GM21576 (cell line): ENCODE data around the gene PAWR.
"Not testable (repeated sequence)": the region's sequence is repeated elsewhere in the genome, so short reads cannot be mapped to it uniquely, and the experiment has no call there.

Experiments used
- ATAC-seq: cut with Tn5 transposase; IDR thresholded peaks from one replicate; pipeline ENCODE4 v1.9.1; 2021; ENCODE audit warnings: mild to moderate bottlenecking, moderate library complexity; ENCODE audit not compliant: unreplicated experiment

PAWR gene

DNA sequence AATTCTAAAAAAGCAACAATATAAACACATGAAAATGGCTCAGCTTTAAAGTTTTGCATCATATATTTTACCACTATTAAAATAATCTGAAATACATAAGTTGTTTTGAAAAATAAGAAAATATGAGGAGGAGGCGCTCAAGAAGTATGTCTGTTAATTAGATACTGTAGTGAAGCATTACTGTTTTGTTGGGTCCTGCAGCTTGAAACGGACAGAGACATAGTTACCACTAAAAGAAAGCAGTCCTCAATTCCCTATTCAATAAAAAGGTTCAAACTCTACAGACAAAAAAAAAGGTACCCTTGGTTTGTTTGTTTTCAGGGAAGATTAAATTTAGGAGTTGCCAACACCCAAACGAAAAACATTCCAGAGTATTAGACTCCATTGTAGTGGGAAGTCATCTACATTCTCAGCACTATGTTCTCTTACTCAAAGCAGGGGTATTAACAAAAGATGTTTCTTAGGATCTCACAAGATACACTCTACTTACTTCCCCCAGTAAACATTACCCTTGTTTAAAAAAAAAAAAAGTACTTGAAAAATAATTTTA lies 3.0 kb downstream of the PAWR start:
- ATAC-seq = no peak

- no peak for ATAC-seq
These were observed 4.6 kb downstream of the PAWR start for GRCh38 chr12:79686171-79686570.

- ATAC-seq = no peak
These were observed 5.7 kb downstream of the PAWR start for GRCh38 chr12:79685068-79685467.

DNA sequence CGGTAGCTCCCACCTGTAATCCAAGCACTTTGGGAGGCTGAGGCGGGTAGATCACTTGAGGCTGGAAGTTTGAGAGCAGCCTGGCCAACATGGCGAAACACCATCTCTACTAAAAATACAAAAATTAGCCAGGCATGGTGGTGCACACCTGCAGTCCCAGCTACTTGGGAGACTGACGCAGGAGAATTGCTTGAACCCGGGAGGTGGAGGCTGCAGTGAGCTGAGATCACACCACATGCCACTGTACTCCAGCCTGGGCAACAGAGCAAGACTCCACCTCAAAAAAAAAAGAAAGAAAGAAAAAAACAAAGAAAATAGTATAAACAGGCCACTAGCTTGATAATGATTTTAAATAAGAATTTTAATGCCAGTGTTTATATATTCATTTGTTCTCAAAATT lies 6.4 kb downstream of the PAWR start:
- not testable (repeated sequence) for ATAC-seq

DNA sequence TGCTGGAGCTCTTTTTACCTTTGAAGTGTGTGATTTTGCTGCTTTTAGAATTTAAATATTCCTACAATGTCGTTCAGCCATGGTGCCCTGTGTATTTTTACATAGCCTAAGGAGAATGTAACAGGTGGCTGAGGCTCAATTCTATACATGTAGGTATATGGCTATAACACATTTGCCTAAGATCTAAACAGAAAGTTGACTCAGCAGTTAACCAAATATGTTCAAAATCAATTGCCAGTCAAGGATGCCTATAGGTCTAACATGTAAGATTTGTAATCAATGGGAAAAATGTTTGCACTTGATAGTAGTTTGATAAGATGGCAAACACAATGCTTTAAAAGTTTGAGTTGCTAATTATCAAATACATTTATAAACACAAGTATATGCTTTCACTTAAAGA lies 8.2 kb downstream of the PAWR start:
- ATAC-seq = no peak

DNA sequence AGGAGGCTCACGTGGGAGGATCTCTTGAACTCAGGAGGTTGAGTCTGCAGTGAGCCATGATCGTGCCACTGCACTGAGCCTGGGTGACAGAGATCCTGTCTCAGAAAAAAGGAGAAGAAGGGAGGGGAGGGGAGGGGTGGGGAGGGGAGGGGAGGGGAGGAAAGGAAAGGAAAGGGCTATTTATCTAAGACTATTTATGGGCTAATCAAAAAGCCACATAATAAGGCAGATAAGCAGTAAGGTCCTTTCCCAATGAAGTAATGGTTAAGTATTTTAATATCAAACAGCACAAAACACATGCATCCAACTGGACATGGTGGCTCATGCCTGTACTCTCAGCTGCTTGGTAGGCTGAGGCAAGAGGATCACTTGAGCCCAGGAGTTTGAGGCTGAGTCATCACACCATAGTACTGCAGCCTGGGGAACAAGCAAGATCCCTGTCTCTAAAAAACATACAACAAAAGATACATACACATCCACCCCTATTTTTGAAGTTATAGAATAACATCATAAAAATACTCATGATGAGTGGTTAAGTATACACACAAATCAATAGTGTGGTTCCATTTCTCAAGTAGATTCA lies 9.7 kb downstream of the PAWR start:
- no peak for ATAC-seq

GRCh38 chr12:79680051-79680450 lies 10.7 kb downstream of the PAWR start:
- no peak for ATAC-seq

- ATAC-seq = no peak
These were observed 12.5 kb downstream of the PAWR start for GRCh38 chr12:79678306-79678705.

GRCh38 chr12:79677672-79678071 lies 13.1 kb downstream of the PAWR start:
- ATAC-seq = no peak

DNA sequence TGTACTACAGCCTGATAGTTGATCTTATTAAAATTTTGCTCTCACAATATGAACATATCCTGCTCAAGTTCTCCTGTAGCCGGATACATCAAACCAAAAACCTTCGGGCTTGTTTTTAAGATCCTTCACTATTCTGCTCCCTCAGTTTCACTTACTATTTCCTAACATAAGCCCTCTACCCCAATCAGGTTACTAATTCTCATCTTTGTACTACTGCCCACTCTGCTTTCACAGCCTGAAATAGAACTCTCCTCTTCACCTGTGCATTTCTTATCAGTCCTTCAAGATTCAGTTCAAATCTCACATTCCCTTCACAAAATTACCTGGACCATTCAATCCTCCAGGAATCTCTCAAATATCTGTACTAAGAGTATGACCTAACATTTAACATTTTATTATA lies 14.2 kb downstream of the PAWR start:
- no peak for ATAC-seq

- no peak for ATAC-seq
These were observed 16.1 kb downstream of the PAWR start for GRCh38 chr12:79674629-79675028.

DNA sequence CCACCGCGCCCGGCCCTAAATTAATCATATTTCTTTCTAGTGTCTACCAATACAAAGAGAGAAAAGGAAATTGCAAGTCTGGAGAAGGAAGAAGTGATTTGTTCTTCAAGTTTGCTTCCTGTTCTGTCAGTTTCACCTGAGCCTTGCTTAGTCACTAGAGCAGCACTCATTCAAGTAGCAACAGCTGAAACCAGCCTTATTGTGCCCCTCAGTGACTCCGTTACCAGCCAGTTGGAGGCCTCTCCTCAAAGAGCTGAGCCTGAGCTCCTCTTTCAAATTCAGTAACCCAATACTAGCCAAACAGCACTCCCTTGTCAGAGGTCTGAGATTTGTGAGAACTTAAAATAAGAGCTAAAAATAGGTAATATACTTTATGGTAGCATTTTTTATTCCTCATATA lies 17.4 kb downstream of the PAWR start:
- no peak for ATAC-seq

DNA sequence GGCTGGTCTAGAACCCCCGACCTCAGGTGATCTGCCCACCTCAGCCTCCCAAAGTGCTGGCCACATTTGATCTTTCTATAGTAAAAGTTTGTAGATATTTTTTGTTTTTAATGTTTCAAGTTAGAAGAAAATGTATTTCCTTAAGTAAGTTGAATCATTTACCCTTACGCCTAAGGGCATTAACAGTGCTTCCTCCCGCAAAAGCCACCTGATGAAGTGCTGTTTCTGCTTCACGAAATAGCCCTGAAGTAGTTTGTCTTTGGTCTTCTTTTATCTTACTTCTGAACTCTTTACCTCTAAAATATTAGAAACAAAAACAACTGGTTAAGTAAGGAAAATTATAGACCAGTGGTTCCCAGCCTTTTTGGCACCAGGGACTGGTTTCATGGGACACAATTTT lies 22.7 kb downstream of the PAWR start:
- no peak for ATAC-seq

DNA sequence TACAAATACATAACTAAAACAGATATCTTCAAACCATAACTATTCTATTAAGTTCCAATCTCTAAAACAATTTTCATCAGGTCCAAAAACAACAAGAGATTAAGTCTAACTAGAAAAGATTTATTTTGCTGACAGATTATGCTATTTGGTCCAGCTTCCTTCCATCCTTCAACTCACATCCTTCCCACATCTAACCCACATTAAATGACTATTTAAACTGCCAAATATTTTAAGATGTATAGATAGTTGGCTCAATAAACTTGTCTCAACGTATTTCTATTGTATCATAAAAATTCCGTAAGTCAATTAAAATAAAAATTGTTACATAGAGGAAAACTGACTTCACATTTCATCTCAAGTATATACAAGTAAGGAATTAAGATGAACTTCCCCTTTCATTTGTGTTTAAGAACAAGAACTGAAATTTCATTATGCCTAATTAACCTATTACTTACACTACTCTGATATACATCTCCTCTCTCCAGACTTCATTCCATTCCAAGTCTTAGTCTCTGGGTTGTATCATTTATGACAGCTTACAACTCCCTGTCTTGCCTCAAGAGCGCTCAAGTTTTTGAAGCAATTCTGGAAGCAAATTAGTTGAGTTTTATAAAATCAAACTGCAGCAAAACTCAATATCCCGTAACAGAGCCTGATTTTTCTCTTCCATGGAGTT lies 25.4 kb downstream of the PAWR start:
- ATAC-seq = no peak

DNA sequence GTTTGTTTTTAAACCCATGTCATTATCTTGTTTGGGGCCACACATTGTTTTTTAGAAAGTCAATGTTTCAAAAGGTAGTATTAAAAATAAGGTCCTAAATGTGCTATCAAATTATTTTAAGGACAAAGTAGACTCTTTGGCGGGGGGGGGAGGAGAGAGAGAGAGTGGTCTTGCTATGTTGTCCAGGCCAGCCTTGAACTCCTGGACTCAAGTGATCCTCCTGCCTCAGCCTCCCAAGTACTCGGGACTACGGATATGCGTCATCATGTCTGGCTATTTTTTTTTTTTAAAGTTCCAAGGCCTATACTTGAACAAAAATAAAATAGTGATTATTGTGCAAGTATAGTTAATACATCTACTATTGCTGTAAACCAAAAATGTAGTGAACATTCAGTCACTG lies 26.2 kb downstream of the PAWR start:
- ATAC-seq = no peak

DNA sequence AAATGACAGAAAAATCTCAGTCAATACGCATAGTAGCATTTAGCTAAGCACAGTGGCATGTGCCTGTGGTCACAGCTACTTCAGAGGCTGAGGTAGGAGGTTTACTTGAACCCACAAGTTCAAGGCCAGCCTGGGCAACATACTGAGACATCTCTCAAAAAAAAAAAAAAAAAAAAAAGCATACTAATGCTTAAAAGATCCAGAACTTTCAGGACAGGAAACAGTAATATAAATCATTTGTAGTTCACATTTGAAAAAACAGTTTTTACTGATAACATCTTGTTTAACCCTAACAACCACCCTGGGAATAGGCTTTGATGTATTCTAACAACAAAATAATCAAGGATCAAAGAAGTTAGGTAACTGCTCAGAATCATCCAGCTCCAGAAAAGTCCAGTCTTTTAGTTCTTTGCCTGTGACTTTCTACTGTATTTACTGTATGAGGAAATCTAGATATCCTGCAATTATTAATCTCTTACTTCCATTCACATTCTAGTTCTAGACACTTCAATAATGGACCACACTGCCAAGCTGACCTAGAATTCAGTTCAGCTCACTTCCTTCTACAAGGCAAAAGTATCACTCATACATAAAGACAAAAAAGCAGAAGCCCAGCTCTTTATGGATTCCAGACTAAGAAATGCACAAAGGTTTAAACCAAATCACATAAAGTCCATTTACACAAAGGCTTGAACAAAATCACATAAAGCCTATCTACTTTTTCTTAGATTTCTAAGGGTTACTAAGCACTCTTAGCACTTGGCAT lies 28.5 kb downstream of the PAWR start:
- no peak for ATAC-seq

DNA sequence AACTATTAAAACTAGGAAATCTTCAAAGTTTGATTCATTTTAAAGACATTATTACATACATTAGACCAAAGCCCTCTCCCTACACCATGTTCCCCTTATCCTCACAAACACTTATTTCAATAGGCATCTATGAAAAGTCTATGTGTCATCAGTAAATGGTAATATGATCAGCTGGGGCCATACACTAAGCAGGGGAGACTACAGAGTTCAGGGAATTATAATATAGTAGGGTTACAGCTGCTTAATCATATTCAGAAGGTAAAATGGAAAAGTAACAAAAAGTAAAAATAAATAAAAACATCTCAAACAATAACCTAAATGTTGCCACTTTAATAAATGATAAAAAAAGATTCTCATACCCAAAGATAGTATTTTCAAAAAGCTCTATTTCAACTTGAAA lies 29.1 kb downstream of the PAWR start:
- ATAC-seq = no peak

GRCh38 chr12:79659961-79660431 lies 30.8 kb downstream of the PAWR start:
- ATAC-seq = no peak

GRCh38 chr12:79658221-79658620 lies 32.5 kb downstream of the PAWR start:
- ATAC-seq = no peak

DNA sequence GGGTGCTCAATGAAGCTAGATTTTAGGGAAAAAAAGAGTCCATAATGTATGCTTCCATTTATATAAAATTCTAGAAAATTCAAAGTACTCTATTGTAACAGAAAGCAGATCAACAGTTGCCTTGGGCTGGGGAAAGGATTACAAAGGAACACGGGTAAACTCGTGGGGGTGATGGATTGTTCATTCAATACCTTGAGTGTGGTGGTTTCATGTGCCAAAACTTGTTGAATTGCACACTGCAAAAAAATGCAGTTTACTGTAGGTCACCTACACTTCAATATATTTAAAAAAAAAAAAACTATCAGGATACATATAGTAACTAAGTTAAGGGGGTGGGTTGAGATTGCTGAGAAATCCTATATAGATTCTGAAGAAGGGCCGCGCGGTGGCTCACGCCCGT lies 33.6 kb downstream of the PAWR start:
- no peak for ATAC-seq

DNA sequence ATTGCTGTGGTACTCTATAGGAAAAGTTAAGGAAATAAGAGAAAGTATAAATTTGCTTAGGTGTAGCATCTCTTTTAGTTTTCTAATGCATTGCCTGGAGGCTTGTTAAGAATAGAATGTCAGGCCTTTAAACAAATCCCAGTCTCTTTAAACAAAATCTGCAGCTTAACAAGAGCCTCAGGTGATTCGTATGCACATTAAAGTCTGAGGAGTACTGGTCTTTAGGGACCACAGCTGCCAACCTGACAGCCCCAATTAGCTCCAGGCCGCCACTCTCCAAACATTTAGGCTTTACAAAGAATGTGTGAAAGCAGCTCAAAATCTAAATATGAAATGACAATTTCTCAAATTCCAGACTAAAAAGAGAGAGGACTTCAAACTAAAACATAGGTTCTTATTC lies 35.7 kb downstream of the PAWR start:
- ATAC-seq = no peak

- no peak for ATAC-seq
These were observed 38.2 kb downstream of the PAWR start for GRCh38 chr12:79652521-79652920.
